Endothelial cell of umbilical vein (primary cell): ENCODE results near the gene TCERG1L. TPM values are rescaled to one million over a fixed set of nuclear protein-coding genes. Genes with fewer than 3 reads are reported as not detected.

Experiments
- BruUV-seq: library from RNA; stranded (reverse); fragments of 400-500 nt; replicated peaks from 2 replicates; lab custom pipeline; 2021; lab: Mats Ljungman, UMichigan
- CTCF ChIA-PET: fragments of 300-600, 350-600 bp; sonication (Branson Sonifier 250); formaldehyde crosslinking; loops from one replicate; lab custom pipeline; 2021; ENCODE audit warnings: antibody characterized with exemption, inconsistent platforms; lab: Charles Lee
- POLR2A ChIA-PET: fragments of 300-600, 350-600 bp; sonication (Branson Sonifier 250); formaldehyde crosslinking; loops from one replicate; lab custom pipeline; 2021; ENCODE audit warnings: antibody characterized with exemption, inconsistent platforms; lab: Charles Lee
- DNase-seq: peaks from one replicate; pipeline ENCODE4 v3.0.0-alpha.2; 2011; ENCODE audit warnings: low read depth, low spot score
- FAIRE-seq: peaks from 2 replicates; lab custom pipeline; 2011; peaks lifted over from hg19 to GRCh38; lab: Jason Lieb, UNC
- H2AFZ ChIP-seq: 2 replicates; pipeline ENCODE4 v1.6.0; 2012; ENCODE audit warnings: low read depth, low read length, control low read depth, inconsistent platforms
- H3K27ac ChIP-seq: 2 replicates; pipeline ENCODE4 v1.5.1; 2011; ENCODE audit warnings: low read depth, mild to moderate bottlenecking, control low read depth, low read length, moderate library complexity; ENCODE audit not compliant: insufficient read depth
- H3K27me3 ChIP-seq, 2 experiments: 2 replicates each; pipeline versions ENCODE4 v1.6.0 to v1.6.1; 2011; ENCODE audit warnings: low read length in 2 of 2, mixed read lengths in 1 of 2; ENCODE audit not compliant: control insufficient read depth in 2 of 2, insufficient read depth in 2 of 2
- H3K36me3 ChIP-seq, 2 experiments: 2 replicates in 1 of 2; 3 replicates in 1 of 2; pipeline ENCODE4 v1.5.1; 2011; ENCODE audit warnings: low read length in 2 of 2, mild to moderate bottlenecking in 1 of 2, moderate library complexity in 1 of 2; ENCODE audit not compliant: control insufficient read depth in 2 of 2, insufficient read depth in 2 of 2; ENCODE audit errors: extremely low read depth in 1 of 2
- H3K4me1 ChIP-seq: 3 replicates; pipeline ENCODE4 v1.5.1; 2011; ENCODE audit warnings: mild to moderate bottlenecking, low read length; ENCODE audit not compliant: control insufficient read depth, insufficient read depth; ENCODE audit errors: extremely low read depth
- H3K4me2 ChIP-seq: 2 replicates; pipeline ENCODE4 v1.6.1; 2011; ENCODE audit warnings: low read length, control low read depth, mixed read lengths; ENCODE audit not compliant: insufficient read depth
- H3K4me3 ChIP-seq, 3 experiments: fragments of 200-600 bp in 1 of 3; sonication (generic), shearing (Covaris generic) in 1 of 3; replicated peaks in 1 of 3; 2 replicates each; pipeline ENCODE4 v1.5.1; 2011 to 2016; ENCODE audit warnings: control low read depth in 3 of 3, low read length in 3 of 3, mild to moderate bottlenecking in 2 of 3, inconsistent platforms in 1 of 3, low read depth in 1 of 3, moderate library complexity in 1 of 3; ENCODE audit not compliant: insufficient read depth in 1 of 3
- H3K79me2 ChIP-seq: 2 replicates; pipeline ENCODE4 v1.6.0; 2012; ENCODE audit warnings: low read length, inconsistent platforms; ENCODE audit not compliant: control insufficient read depth, insufficient read depth
- H3K9ac ChIP-seq: replicated peaks from 2 replicates; pipeline ENCODE3; 2011; ENCODE audit warnings: low read length, control low read depth; ENCODE audit not compliant: insufficient read depth; ENCODE audit errors: extremely low read depth
- H3K9me1 ChIP-seq: replicated peaks from 3 replicates; pipeline ENCODE4 v1.6.0; 2011; ENCODE audit warnings: mild to moderate bottlenecking, low read length; ENCODE audit not compliant: control insufficient read depth, insufficient read depth; ENCODE audit errors: extremely low read depth
- H3K9me3 ChIP-seq: replicated peaks from 2 replicates; pipeline ENCODE4 v1.5.1; 2012; ENCODE audit warnings: low read length, inconsistent platforms; ENCODE audit not compliant: control insufficient read depth, insufficient read depth
- H4K20me1 ChIP-seq: replicated peaks from 2 replicates; pipeline ENCODE3; 2011; ENCODE audit warnings: mild to moderate bottlenecking, low read length; ENCODE audit not compliant: control insufficient read depth, insufficient read depth; ENCODE audit errors: extremely low read depth
- CTCF ChIP-seq, 2 donors: IDR thresholded peaks; 1 replicate in 1 of 2; 2 replicates in 1 of 2; pipeline ENCODE4 v1.5.1; 2011; ENCODE audit warnings: low read length in 2 of 2, mild to moderate bottlenecking in 2 of 2, moderate library complexity in 2 of 2, control low read depth in 1 of 2, inconsistent platforms in 1 of 2, low read depth in 1 of 2; ENCODE audit not compliant: insufficient read depth in 1 of 2; ENCODE audit errors: extremely low read depth in 1 of 2
- EZH2 ChIP-seq: IDR thresholded peaks from 2 replicates; pipeline ENCODE4 v1.6.1; 2012; ENCODE audit warnings: borderline replicate concordance, low read depth, mild to moderate bottlenecking, moderate library complexity, low read length, inconsistent platforms; ENCODE audit not compliant: severe bottlenecking
- FOS ChIP-seq: IDR thresholded peaks from 2 replicates; pipeline ENCODE4 v1.6.1; 2011; ENCODE audit warnings: mild to moderate bottlenecking, low read length, moderate library complexity, borderline replicate concordance; ENCODE audit not compliant: insufficient read depth
- GATA2 ChIP-seq: IDR thresholded peaks from 2 replicates; pipeline ENCODE4 v1.7.0; 2011; ENCODE audit warnings: low read depth, mild to moderate bottlenecking, moderate library complexity, mixed read lengths, low read length; ENCODE audit not compliant: insufficient read length, insufficient read depth
- JUN ChIP-seq: IDR thresholded peaks from 2 replicates; pipeline ENCODE4 v1.6.1; 2011; ENCODE audit warnings: borderline replicate concordance, low read depth; ENCODE audit not compliant: insufficient read length, insufficient read depth
- MYC ChIP-seq: IDR thresholded peaks from one replicate; pipeline ENCODE4 v1.6.1; 2011; ENCODE audit warnings: mild to moderate bottlenecking, low read depth, low read length
- POLR2A ChIP-seq: IDR thresholded peaks from 2 replicates; pipeline ENCODE4 v1.6.1; 2012; ENCODE audit warnings: low read depth, mild to moderate bottlenecking, control low read depth, low read length
- POLR2AphosphoS5 ChIP-seq: IDR thresholded peaks from 2 replicates; pipeline ENCODE4 v1.6.1; 2012; ENCODE audit warnings: low read depth, mild to moderate bottlenecking, control low read depth, low read length, moderate library complexity; ENCODE audit not compliant: insufficient read depth
- dilution Hi-C: fragments of 300-500 bp; cut with MboI; formaldehyde crosslinking; loops from one replicate; pipeline ENCODE4 v1.15.0; 2019; ENCODE audit warnings: low sequenced_read_pairs; ENCODE audit not compliant: extremely low pct_ligation_motif_present
- intact Hi-C: fragments of 100-400 bp; cut with micrococcal nuclease; formaldehyde crosslinking; loops from one replicate; pipeline ENCODE4 v1.10.0; 2022
- polyA plus RNA-seq, 4 experiments: library from polyadenylated mRNA; depleted of rRNA in 3 of 4; stranded (reverse) in 3 of 4; unstranded in 1 of 4; fragments of >200 nt; gene quantifications; 2 replicates each; pipeline versions ENCODE4 v1.2.1 to v1.2.3, GENCODE V29; 2011 to 2012; ENCODE audit warnings: missing spikeins in 1 of 4
- total RNA-seq: library from RNA; stranded (reverse); gene quantifications from 2 replicates; pipeline ENCODE4 v1.2.3, GENCODE V29; 2021
- TF ChIP-seq, protein P1 (sequence below): IDR thresholded peaks from 2 replicates; pipeline ENCODE4 v1.6.1; 2011; ENCODE audit not compliant: insufficient read depth, insufficient read length

Gene TCERG1L
- total and polyA plus RNA-seq, 2 donors (not counting 3 experiments of a cell fraction or from before 2014, with no cell fraction given) = not detected

GRCh38 chr10:131149111-131149510 lies 162.4 kb downstream of the TCERG1L start:
- intact Hi-C loops = no loop called here
- no peaks in the 10 kb centered on the region for H3K9me1 ChIP-seq
- FAIRE-seq = no peak
- dilution Hi-C loops = no loop called here
- H3K4me1 ChIP-seq = no peaks in the 10 kb centered on the region
- no peak for TF ChIP-seq MYC
- no peak for TF ChIP-seq GATA2
- TF ChIP-seq, protein P1, sequence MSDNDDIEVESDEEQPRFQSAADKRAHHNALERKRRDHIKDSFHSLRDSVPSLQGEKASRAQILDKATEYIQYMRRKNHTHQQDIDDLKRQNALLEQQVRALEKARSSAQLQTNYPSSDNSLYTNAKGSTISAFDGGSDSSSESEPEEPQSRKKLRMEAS = no peak
- POLR2A ChIA-PET = no interaction called here
- no peak overlapping the region for H3K27ac ChIP-seq
- no TSS peak for BruUV-seq
- H2AFZ ChIP-seq = no peak overlapping the region
- no peaks in the 10 kb centered on the region for H3K27me3 ChIP-seq
- no peaks in the 10 kb centered on the region for H3K36me3 ChIP-seq
- no peaks in the 10 kb centered on the region for H4K20me1 ChIP-seq
- H3K9ac ChIP-seq = no peak overlapping the region
- H3K9me3 ChIP-seq = peaks cover 3% of the 10 kb centered on the region
- H3K4me2 ChIP-seq = no peak overlapping the region
- CTCF ChIA-PET = no interaction called here
- no peaks in the 10 kb centered on the region for H3K79me2 ChIP-seq
- no peak overlapping the region for H3K4me3 ChIP-seq
- no peak for DNase-seq

- H3K9ac ChIP-seq = no peak overlapping the region
- H3K4me2 ChIP-seq = no peak overlapping the region
- no peak for FAIRE-seq
- H3K9me1 ChIP-seq = no peaks in the 10 kb centered on the region
- TF ChIP-seq JUN = no peak
- no peak for TF ChIP-seq POLR2AphosphoS5
- TF ChIP-seq EZH2 = no peak
- TF ChIP-seq, protein P1 = no peak
- TF ChIP-seq MYC = no peak
- TF ChIP-seq GATA2 = no peak
- TF ChIP-seq FOS = no peak
- no peak for TF ChIP-seq POLR2A
- no peak for TF ChIP-seq CTCF (IDR thresholded peaks at IDR 0.05; ENCODE audit: extremely low read depth in 1 of 2, insufficient read depth in 1 of 2, low read depth in 1 of 2, low read length in 2 of 2)
- POLR2A ChIA-PET = no interaction called here
- CTCF ChIA-PET = no interaction called here
- H3K4me3 ChIP-seq = no peak overlapping the region
- DNase-seq = no peak
- no peaks in the 10 kb centered on the region for H3K4me1 ChIP-seq
- H2AFZ ChIP-seq = no peak overlapping the region
- BruUV-seq = no TSS peak
- no peaks in the 10 kb centered on the region for H3K36me3 ChIP-seq
- H3K9me3 ChIP-seq = peaks cover 3% of the 10 kb centered on the region
- no peaks in the 10 kb centered on the region for H4K20me1 ChIP-seq
- no peak overlapping the region for H3K27ac ChIP-seq
- H3K79me2 ChIP-seq = no peaks in the 10 kb centered on the region
- no peaks in the 10 kb centered on the region for H3K27me3 ChIP-seq
- dilution Hi-C loops = no loop called here
- intact Hi-C loops = no loop called here
Observed at GRCh38 chr10:131148270-131148669, 163.3 kb downstream of the TCERG1L start.
